GM21447 (cell line): ENCODE measurements around the gene GPATCH4.
"Not testable (repeated sequence)": the region's sequence is repeated elsewhere in the genome, so short reads cannot be mapped to it uniquely, and the experiment has no call there.

Experiments
- ATAC-seq: cut with Tn5 transposase; IDR thresholded peaks from one replicate; pipeline ENCODE4 v1.9.1; 2021; ENCODE audit not compliant: unreplicated experiment

The GPATCH4 gene

GRCh38 chr1:156598731-156599432 is 2.4 kb downstream of the GPATCH4 start:
- no peak for ATAC-seq

- ATAC-seq = no peak
Measured at GRCh38 chr1:156598125-156598524, 3.2 kb downstream of the GPATCH4 start.

- ATAC-seq = no peak
Measured at GRCh38 chr1:156596426-156596825, 4.9 kb downstream of the GPATCH4 start.

GRCh38 chr1:156595016-156595415 is 6.3 kb downstream of the GPATCH4 start:
- no peak for ATAC-seq

GRCh38 chr1:156594190-156594589 is 7.1 kb downstream of the GPATCH4 start:
- ATAC-seq = no peak

- ATAC-seq = no peak
Measured at GRCh38 chr1:156593661-156593989, 7.7 kb downstream of the GPATCH4 start.

GRCh38 chr1:156592910-156593660 is 8.2 kb downstream of the GPATCH4 start:
- ATAC-seq = no peak

GRCh38 chr1:156592158-156592909 is 8.9 kb downstream of the GPATCH4 start:
- ATAC-seq = no peak

GRCh38 chr1:156591432-156592157 is 9.7 kb downstream of the GPATCH4 start, which contains the start of gene NAXE:
Gene NAXE, plus strand, starts transcription at chr1:156591776. Its CDS starts 29 bp downstream, at chr1:156591805.
- peak; percentile 84 for ATAC-seq

GRCh38 chr1:156591181-156591431 is 10.2 kb downstream of the GPATCH4 start:
- ATAC-seq = no peak

GRCh38 chr1:156590326-156591180 is 10.7 kb downstream of the GPATCH4 start:
- ATAC-seq = no peak

- ATAC-seq = no peak
Measured at GRCh38 chr1:156589546-156589945, 11.7 kb downstream of the GPATCH4 start.

- ATAC-seq = not testable (repeated sequence)
Measured at GRCh38 chr1:156587927-156588326, 13.4 kb downstream of the GPATCH4 start.

GRCh38 chr1:156586892-156587477 is 14.3 kb downstream of the GPATCH4 start:
- no peak for ATAC-seq

GRCh38 chr1:156586323-156586722 is 15.0 kb downstream of the GPATCH4 start:
- ATAC-seq = no peak

GRCh38 chr1:156584813-156585212 is 16.5 kb downstream of the GPATCH4 start:
- ATAC-seq = no peak

- no peak for ATAC-seq
Measured at GRCh38 chr1:156583821-156584622, 17.3 kb downstream of the GPATCH4 start.

GRCh38 chr1:156582388-156583017 is 18.8 kb downstream of the GPATCH4 start:
- no peak for ATAC-seq
